ENCODE results near the gene CDH15. TPM values are rescaled to one million over a fixed set of nuclear protein-coding genes. Genes with fewer than 3 reads are reported as not detected.
"Not testable (repeated sequence)": the region's sequence is repeated elsewhere in the genome, so short reads cannot be mapped to it uniquely, and the experiment has no call there.

Gene CDH15
- polyA plus RNA-seq, 3 donors, result 0.09 TPM; not detected in 2

DNA sequence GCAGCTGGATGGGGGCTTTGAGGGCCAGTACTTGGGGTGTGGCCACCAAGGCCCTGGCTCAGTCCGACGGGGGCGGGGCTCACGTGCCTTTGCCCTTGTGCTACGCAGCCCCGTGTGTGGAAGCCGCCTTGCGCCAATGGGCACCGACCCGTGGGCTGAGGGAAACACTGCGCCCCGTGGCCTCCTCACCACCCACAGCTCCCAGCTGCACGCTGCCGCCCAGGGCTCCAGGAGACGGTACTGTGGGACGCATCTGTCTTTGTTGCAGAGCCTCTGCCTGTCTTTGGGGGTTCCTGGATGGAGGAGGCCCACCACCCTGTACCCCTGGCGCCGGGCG lies 7.6 kb downstream of the CDH15 start:
- H3K27ac ChIP-seq (ENCODE audit: low read depth, low read length), result no peak overlapping the region
- 84 to 90% (median 85%) methylated on average over 19 of the region's 19 CpGs for WGBS, 3 donors

DNA sequence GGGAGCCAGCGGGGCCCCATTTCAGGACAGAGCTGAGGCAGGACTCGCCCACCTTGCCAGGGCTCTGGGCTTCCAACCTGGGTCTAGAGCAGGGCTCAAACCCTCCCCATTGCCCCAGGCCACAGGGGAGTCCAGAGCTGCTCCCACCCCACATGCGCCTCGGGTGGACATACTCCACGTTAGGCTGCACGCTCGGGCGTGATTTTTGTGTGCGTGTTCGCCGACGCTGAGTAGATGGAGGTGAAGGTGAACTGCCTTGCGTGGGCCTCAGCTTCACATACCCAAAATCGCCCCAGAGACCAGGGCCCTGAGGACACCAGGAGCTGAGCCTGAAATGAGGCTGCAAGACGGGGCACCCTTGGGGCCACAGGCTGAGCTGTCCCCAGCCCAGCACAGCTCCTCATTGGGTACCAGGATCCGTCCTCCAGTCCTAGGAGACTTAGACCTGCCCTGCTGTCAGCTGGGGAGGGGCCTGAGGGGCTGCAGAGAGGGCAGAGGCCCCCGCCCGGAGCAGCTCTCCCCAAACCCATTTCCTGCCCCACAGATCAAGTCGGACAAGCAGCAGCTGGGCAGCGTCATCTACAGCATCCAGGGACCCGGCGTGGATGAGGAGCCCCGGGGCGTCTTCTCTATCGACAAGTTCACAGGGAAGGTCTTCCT lies 8.2 kb downstream of the CDH15 start:
- 77 to 80% (median 79%) methylated on average over 24 to 25 of the region's 25 CpGs for WGBS, 3 donors
- H3K27ac ChIP-seq (ENCODE audit: low read depth, low read length), result no peak overlapping the region

DNA sequence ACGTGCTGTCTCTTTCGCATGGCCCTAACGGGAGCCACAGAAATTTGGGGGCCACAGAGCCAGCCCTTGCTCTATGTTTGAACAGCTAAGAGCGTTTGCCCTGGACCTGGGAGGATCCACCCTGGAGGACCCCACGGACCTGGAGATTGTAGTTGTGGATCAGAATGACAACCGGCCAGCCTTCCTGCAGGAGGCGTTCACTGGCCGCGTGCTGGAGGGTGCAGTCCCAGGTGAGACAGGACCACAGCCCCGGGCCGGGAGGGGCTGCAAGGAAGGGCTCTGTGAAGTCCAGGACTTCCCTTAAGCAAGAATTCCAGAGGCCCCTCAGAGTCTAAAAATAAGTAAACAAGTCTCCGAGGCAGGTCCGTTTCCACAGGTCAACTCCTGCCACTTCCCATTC lies 11.9 kb downstream of the CDH15 start:
- no peak overlapping the region for H3K27ac ChIP-seq (ENCODE audit: low read depth, low read length)
- WGBS, 3 donors, result 30 to 47% (median 45%) methylated on average over 13 of the region's 13 CpGs

DNA sequence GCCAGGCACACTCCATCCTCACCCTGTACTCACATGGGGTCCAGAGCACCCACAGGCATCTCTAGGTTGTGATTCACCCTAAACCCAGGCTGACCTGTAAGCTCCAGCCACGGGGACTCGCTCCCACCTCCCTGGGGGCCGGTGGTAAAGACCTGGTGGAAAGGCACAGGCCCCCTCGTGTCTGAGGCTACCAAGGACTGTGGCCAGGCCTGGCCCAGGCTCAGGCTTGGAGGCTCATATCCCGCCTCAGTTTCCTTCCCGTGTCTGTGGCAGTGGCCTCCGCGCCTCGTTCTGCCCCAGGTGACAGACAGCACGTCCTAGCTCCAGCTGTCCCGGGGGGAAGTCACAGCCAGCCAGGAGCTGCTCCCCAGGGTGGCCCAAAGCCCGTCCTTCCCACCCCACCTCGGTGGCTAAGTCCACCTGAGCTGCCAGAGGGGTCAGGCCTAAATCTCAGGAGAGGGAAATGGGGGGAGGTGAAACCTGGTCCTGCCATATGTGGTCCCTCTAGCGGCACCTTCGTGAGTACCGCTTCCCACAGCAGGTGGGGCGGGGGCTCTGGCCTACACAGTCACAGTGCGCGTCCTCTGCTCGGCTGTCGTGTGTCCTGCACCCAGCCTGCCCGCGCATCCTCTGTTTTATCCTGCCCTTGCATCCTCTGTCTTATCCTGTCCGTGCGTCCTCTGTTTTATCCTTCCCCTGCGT lies 12.6 kb downstream of the CDH15 start:
- no peak overlapping the region for H3K27ac ChIP-seq (ENCODE audit: low read depth, low read length)
- WGBS, 3 donors, result 67 to 74% (median 71%) methylated on average over 26 of the region's 26 CpGs

DNA sequence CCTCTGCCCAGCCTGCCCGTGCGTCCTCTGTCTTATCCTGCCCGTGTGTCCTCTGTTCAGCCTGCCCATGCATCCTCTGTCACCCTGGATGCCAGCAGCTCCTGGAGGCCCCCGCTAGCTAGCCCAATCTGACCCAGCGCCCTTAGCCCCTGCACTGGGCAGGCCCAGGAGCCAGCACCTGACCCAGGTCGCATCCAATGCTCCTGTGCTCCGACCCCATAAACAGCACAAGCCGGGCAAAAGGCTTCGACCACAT lies 13.1 kb downstream of the CDH15 start:
- 70 to 77% (median 77%) methylated on average over 9 of the region's 9 CpGs for WGBS, 3 donors
- H3K27ac ChIP-seq (ENCODE audit: low read depth, low read length), result no peak overlapping the region

DNA sequence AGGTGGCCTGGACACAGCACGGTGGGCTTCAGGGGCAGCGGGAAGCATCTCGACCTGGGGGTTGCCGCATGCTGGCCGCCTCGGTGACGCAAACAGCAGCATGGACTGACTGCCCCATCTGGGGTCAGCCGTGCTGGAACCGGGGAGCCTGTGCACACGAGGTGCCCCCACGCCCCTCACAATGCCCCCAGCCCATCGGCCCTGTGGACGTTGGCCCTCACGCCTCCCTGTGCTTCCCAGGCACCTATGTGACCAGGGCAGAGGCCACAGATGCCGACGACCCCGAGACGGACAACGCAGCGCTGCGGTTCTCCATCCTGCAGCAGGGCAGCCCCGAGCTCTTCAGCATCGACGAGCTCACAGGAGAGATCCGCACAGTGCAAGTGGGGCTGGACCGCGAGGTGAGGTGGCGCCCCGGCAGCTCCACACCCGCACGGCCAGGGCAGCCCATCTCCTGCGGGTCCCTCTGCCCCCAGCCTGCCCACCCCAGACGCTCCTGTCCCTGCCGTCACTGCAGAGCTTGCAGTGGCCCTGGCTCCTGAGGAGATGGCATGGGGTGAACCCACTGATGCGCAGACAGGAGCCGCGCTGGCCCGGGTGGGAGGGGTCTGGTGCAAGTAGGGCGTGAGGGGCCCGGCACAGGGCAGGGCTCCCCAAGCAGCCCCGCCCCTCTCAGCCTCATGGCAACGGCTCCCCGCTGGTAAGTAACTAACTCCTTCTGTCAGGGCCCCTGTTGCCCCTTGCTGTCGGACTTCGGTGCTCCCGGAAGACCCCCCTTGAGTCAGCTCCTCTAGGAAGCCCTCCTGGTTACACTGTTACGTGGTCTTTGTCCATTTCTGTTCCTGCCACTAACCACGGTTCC lies 13.6 kb downstream of the CDH15 start:
- no peak overlapping the region for H3K27ac ChIP-seq (ENCODE audit: low read depth, low read length)
- WGBS, 3 donors, result 72 to 76% (median 73%) methylated on average over 45 to 48 of the region's 48 CpGs

DNA sequence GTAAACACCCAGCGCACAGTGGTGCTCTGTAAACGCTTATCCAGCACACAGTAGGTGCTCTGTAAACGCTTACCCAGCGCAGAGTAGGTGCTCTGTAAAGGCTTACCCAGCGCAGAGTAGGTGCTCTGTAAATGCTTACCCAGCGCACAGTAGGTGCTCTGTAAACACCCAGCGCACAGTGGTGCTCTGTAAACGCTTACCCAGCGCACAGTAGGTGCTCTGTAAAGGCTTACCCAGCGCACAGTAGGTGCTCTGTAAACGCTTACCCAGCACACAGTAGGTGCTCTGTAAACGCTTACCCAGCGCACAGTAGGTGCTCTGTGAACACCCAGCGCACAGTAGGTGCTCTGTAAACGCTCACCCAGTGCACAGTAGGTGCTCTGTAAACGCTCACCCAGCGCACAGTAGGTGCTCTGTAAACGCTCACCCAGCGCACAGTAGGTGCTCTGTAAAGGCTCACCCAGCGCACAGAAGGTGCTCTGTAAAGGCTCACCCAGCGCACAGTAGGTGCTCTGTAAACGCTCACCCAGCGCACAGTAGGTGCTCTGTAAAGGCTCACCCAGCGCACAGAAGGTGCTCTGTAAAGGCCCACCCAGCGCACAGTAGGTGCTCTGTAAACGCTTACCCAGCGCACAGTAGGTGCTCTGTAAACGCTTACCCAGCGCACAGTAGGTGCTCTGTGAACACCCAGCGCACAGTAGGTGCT lies 14.5 kb downstream of the CDH15 start:
- not testable (repeated sequence) for H3K27ac ChIP-seq (ENCODE audit: low read depth, low read length)
- 86 to 96% (median 93%) methylated on average over 27 to 30 of the region's 30 CpGs for WGBS, 3 donors

DNA sequence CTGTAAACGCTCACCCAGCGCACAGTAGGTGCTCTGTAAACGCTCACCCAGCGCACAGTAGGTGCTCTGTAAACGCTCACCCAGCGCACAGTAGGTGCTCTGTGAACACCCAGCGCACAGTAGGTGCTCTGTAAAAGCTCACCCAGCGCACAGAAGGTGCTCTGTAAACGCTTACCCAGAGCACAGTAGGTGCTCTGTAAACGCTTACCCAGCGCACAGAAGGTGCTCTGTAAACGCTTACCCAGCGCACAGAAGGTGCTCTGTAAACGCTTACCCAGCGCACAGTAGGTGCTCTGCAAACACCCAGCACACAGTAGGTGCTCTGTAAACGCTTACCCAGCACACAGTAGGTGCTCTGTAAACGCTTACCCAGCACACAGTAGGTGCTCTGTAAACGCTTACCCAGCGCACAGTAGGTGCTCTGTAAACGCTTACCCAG lies 15.1 kb downstream of the CDH15 start:
- 86 to 90% (median 90%) methylated on average over 20 of the region's 20 CpGs for WGBS, 3 donors
- H3K27ac ChIP-seq (ENCODE audit: low read depth, low read length), result not testable (repeated sequence)

DNA sequence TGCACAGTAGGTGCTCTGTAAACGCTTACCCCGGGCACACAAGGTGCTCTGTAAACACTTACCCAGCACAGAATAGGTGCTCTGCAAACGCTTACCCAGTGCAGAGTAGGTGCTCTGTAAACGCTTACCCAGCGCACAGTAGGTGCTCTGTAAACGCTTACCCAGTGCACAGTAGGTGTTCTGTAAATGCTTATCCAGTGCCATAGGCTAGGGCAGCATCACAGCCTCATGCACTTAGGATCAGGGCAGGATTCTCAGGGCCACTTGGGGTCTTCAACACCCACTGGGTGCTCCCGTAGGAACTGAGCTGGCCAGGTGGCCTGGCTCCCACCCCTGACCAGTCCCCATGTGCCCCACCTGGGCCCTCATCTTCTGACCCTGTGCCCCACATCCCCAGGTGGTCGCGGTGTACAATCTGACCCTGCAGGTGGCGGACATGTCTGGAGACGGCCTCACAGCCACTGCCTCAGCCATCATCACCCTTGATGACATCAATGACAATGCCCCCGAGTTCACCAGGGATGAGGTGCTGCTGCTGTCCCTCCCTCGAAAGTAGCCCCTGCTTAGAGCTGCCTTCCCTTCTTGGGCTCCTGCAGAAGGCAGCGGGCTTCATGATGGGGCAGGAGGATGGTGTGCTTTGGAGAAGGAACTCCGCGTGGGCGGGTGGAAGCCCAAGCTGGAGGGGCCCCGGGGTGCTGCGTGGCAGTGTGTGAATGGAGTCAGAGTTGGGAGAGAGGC lies 15.7 kb downstream of the CDH15 start:
- H3K27ac ChIP-seq (ENCODE audit: low read depth, low read length), result no peak overlapping the region
- WGBS, 3 donors, result 59 to 66% (median 63%) methylated on average over 18 to 19 of the region's 19 CpGs

DNA sequence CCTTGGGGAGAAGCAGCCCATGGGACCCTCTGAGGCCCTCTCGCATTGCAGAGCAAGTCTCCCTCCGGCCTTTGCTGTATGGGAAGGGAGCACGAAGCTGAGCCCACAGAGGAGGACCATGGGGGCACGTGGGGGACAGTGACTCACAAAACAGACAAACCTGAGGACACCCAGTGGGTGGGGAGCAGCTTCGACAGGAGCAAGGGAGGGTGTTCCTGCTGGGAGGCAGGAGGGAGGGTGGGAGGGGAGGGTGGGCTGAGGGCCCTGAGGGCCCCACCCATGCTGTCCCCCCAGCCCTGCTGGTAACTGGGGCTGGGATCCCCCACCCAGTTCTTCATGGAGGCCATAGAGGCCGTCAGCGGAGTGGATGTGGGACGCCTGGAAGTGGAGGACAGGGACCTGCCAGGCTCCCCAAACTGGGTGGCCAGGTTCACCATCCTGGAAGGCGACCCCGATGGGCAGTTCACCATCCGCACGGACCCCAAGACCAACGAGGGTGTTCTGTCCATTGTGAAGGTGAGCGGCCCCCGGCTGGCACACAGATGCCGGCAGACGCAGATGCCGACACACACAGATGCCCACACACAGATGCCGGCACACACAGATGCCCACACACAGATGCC lies 16.3 kb downstream of the CDH15 start:
- 67 to 71% (median 68%) methylated on average over 19 of the region's 19 CpGs for WGBS, 3 donors
- H3K27ac ChIP-seq (ENCODE audit: low read depth, low read length), result no peak overlapping the region

DNA sequence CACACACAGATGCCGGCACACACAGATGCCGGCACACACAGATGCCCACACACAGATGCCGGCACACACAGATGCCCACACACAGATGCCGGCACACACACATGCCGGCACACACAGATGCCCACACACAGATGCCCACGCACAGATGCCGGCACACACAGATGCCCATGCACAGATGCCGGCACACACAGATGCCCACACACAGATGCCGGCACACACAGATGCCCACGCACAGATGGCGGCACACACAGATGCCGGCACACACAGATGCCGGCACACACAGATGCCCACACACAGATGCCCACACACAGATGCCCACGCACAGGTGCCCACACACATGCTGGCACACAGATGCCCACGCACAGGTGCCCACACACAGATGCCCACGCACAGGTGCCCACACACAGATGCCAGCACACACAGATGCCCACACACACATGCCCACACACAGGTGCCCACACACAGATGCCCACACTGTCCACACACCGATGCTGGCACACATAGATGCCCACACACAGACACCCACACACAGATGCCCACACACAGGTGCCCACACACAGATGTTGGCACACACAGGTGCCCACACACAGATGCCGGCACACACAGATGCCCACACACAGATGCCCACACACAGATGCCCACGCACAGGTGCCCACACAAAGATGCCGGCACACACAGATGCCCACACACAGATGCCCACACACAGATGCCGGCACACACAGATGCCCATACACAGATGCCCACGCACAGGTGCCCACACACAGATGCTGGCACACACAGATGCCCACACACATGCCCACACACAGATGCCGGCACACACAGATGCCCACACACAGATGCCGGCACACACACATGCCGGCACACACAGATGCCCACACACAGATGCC lies 17.2 kb downstream of the CDH15 start:
- H3K27ac ChIP-seq (ENCODE audit: low read depth, low read length), result not testable (repeated sequence)
- 93 to 95% (median 95%) methylated on average over 25 of the region's 25 CpGs for WGBS, 3 donors

DNA sequence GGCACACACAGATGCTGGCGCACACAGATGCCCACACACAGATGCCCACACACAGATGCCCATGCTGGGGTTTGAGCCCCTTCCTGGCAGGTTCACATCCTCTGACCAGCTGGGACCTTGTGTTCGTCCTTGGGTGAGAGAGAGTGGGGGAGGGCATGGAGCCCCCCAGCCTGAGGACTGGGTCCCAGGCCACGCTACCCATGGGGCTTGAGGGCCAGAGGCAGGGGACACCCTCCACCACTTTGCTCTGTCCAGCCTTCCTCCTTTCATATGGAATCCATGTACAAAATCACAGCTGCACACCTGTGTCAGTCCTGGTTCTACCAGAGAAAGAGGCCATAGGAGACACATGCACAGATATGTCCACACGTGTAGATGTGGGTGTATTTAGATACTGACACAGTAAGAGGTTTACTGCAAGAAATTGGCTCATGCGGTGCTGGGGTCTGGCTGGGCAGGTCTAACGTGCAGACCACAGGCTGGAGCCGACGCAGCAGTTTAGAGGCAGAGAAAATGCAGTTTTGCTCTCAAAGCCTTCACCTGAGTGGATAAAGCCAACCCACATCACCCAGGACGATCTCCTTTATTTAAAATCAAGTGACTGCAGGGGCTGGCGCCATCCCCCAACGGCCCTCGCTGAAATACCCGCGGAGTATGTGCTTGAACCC lies 17.9 kb downstream of the CDH15 start:
- WGBS, 3 donors, result 55 to 64% (median 59%) methylated on average over 14 of the region's 14 CpGs
- no peak overlapping the region for H3K27ac ChIP-seq (ENCODE audit: low read depth, low read length)

DNA sequence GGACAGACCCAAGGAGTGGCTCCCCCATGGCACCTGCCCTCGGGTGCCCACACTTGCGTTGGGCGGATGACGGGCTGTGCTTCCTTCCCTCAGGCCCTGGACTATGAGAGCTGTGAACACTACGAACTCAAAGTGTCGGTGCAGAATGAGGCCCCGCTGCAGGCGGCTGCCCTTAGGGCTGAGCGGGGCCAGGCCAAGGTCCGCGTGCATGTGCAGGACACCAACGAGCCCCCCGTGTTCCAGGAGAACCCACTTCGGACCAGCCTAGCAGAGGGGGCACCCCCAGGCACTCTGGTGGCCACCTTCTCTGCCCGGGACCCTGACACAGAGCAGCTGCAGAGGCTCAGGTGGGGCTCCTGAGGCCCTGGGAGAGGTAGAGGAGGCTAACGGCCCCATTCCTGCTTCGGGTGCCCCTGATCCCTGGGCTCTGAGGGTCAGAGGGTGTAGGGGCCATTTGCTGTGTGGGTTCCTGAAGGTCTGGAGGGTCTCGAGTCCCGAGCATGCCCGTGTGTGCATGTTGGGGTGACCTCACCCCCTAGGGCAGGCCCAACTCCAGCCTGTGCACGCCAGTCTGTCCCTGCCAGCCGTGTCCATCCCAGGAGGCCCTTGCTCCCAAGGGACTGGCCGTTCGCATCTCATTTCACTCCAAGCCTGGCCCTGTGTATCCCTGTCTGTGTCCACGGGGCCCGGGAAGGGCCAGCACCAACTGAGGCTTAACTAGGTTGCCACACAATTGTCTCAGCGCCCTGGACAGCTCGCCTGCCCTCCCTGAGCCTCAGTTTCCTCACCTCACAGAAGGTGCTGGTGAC lies 18.8 kb downstream of the CDH15 start:
- H3K27ac ChIP-seq (ENCODE audit: low read depth, low read length), result no peak overlapping the region
- 59 to 72% (median 61%) methylated on average over 28 of the region's 28 CpGs for WGBS, 3 donors

DNA sequence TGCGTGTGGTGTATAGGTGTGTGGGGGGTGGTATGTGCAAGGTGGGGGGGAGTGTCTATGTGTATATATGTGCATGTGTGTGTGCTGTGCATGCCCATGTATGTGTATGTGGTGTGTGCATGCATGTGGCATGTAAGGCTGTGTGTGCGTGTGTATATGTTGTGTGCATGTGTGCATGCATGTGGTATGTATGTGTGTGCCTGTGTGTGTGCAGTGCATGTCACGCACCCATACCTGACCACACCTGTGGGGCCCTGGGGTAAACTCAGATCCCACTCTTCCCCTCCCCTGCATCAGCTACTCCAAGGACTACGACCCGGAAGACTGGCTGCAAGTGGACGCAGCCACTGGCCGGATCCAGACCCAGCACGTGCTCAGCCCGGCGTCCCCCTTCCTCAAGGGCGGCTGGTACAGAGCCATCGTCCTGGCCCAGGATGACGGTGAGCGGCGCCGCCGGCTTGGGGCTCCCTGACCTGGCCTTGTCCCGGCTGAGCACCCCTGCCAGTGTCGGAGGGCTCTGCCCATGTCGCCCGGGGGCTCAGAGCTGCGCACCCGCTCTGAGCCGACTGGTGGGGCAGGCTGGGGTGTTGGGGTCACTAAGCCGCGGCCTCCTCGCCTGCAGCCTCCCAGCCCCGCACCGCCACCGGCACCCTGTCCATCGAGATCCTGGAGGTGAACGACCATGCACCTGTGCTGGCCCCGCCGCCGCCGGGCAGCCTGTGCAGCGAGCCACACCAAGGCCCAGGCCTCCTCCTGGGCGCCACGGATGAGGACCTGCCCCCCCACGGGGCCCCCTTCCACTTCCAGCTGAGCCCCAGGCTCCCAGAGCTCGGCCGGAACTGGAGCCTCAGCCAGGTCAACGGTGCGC lies 19.7 kb downstream of the CDH15 start:
- 47 to 59% (median 58%) methylated on average over 31 to 44 of the region's 44 CpGs for WGBS, 3 donors
- no peak overlapping the region for H3K27ac ChIP-seq (ENCODE audit: low read depth, low read length)

DNA sequence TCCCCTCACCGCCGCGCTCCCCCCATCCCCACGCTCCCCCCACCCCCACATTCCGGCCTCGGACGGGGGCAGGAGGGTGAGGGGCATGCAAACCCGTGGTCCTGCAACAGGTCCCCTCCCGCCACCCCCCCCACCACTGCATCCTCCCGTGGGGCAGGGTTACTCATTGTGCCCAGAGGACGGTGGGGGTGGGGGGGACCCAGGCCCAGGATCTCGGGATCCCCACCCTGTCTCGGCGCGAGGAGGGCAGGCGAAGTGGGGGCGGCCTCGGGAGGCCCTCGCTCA lies 20.3 kb downstream of the CDH15 start:
- H3K27ac ChIP-seq (ENCODE audit: low read depth, low read length), result no peak overlapping the region
- 1 to 9% (median 1%) methylated on average over 13 to 19 of the region's 19 CpGs for WGBS, 3 donors

Measured in adipose tissue (tissue), 3 donors.